HG03460 (cell line): ENCODE data around the gene RSPH1.
A peak's percentile ranks its signal among the peaks of the same experiment; 100 is the strongest.

Source experiments
- ATAC-seq: cut with Tn5 transposase; IDR thresholded peaks from one replicate; pipeline ENCODE4 v1.9.1; 2021; ENCODE audit not compliant: unreplicated experiment

Gene RSPH1

GRCh38 chr21:42431196-42431595 lies 64.8 kb downstream of the RSPH1 start:
- no peak for ATAC-seq

DNA sequence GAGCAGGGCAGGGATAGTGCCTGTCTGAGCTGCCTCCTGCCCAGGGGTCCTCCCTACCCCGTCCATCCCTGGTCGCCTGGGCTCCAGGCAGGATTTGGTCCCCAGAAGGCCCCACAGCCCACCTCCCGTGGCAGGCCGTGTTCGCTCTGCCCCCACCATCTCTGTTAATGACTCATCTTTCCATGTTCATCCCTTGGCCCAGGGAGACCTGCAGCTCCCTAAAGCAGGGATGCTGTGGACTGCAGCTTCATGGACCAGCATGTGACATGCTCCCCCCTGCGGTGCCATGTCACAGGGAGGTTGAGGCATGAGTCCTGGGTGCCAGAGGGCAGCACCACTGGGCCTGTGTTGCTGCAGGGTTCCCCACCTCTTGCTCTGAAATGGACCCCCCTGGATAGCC lies 65.5 kb downstream of the RSPH1 start:
- ATAC-seq = no peak

DNA sequence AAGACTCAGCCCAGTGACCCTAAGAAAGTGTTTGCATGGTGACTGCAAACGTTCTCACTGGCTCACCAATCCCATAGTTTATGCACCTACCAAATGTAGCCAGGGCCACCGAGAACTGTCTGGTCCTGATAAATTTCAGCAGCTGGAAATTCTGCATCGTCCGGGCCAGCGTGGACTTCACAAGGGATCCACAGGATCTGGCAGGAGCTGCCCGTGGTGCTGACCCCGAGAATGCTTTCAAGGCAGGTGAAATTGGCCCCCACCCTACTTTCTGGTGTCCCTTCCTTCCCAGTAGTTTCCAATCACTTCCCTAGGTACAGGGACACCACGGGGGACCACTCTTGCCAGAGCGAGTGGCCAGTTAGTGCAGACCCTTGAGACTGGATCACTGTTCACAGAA lies 66.2 kb downstream of the RSPH1 start:
- ATAC-seq = no peak

GRCh38 chr21:42429021-42429420 lies 67.0 kb downstream of the RSPH1 start:
- no peak for ATAC-seq

DNA sequence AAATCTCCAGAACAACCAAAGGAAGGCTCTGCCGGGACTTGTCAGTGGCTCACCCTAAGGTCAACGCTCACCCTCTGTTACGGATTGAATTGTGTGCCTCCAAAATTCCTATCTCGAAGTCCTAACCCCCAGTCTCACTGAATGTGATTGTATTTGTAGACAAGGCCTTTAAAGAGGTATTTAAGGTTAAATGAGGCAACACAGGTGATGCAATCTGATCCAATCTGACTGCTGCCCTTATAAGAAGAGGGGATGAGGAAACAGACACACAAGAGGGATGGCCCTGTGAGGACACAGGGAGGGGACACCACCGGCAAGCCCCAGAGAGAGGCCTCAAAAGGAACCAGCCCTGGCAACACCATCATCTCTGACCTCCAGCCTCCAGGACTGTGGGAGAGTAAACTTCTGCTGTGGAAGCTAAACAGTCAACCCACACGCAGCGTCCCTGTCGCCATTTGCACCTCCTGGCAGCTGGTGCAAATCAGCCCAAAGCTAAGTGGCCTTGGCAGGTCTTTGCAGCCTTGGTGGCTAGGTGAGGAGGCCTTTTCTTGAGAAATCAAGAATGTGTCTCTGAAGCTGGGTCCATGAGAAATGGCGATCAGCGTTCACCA lies 68.1 kb downstream of the RSPH1 start:
- no peak for ATAC-seq

GRCh38 chr21:42426876-42427480 lies 69.0 kb downstream of the RSPH1 start:
- no peak for ATAC-seq

GRCh38 chr21:42426424-42426823 lies 69.6 kb downstream of the RSPH1 start:
- ATAC-seq = no peak

DNA sequence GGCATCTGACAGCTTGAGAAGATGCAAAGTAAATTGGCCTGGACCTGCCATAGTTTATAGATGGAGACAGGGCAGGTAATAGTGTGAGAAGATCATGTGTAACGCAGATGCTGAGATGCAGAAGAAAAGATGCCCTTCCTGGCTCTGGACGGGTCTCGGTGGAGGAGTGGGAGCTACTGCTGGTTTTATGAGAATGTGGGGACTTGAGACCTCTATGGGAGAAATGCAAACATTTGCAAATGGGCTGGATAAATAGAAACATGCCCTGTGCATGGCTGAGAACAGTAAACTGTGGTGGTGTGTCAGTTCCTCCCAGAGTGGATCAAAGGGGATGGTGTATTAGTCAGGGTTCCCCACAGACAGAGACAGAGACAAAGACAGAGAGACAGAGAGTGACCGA lies 70.4 kb downstream of the RSPH1 start:
- no peak for ATAC-seq

- ATAC-seq = no peak
Measured at GRCh38 chr21:42424914-42425541, 71.0 kb downstream of the RSPH1 start.

DNA sequence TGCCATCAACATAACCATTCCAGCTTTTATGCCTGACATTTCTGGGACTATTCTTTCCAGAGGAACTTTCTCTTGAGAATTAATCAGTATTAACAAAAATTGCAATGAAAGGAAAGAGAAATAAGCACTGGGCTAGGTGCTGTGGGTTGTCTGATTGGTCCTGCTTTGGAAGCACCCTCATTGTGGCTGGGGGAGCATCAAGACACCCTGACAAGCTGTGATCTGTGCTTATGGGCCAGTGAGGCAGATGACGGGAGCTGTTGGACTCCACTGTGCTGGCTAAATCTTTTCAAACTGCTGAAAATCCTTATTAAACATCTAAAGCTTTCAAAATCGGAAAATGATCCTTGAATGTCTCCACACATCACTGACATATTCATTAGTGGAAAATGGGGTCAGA lies 72.3 kb downstream of the RSPH1 start:
- ATAC-seq = no peak

GRCh38 chr21:42423197-42423675 lies 72.8 kb downstream of the RSPH1 start:
- ATAC-seq = peak; percentile 40
